HCT116 (cell line): ENCODE results near the gene FAM168A.

Experiments used
- CTCF ChIP-seq, 3 experiments: fragments of 200-600 bp in 1 of 3; sonication (generic) in 1 of 3; IDR thresholded peaks in 2 of 3; conservative IDR thresholded peaks in 1 of 3; 2 replicates each; pipeline ENCODE4 v1.5.1; 2012 to 2017; ENCODE audit warnings: low read depth in 2 of 3, low read length in 2 of 3, antibody characterized with exemption in 1 of 3, borderline replicate concordance in 1 of 3, control low read depth in 1 of 3, mild to moderate bottlenecking in 1 of 3, mixed read lengths in 1 of 3, mixed run types in 1 of 3, moderate library complexity in 1 of 3; ENCODE audit not compliant: insufficient read depth in 1 of 3
- EZH2 ChIP-seq: fragments of 200-600 bp; sonication (generic); IDR thresholded peaks from 2 replicates; pipeline ENCODE4 v1.6.1; 2017; ENCODE audit warnings: antibody characterized with exemption, mixed run types
- POLR2A ChIP-seq: IDR thresholded peaks from 2 replicates; pipeline ENCODE4 v1.7.0; 2011; ENCODE audit warnings: borderline replicate concordance; ENCODE audit not compliant: insufficient read depth, insufficient read length; ENCODE audit errors: extremely low read depth
- RAD21 ChIP-seq: IDR thresholded peaks from 2 replicates; pipeline ENCODE4 v1.6.1; 2012; ENCODE audit warnings: low read depth, mild to moderate bottlenecking

- TF ChIP-seq RAD21 (no peak), CTCF (IDR thresholded peaks at IDR 0.05 in 2 of 3, conservative IDR thresholded peaks at IDR 0.05 in 1 of 3; ENCODE audit: borderline replicate concordance in 1 of 3, insufficient read depth in 1 of 3, low read depth in 2 of 3, low read length in 2 of 3) (no peak), POLR2A (no peak), EZH2 (no peak)
These were observed 212.8 kb downstream of the FAM168A start for GRCh38 chr11:73384872-73385689.
